Measurements from ENCODE around the gene PCDHGA11.
"Not testable (repeated sequence)": the region's sequence is repeated elsewhere in the genome, so short reads cannot be mapped to it uniquely, and the experiment has no call there.

Gene PCDHGA11

DNA sequence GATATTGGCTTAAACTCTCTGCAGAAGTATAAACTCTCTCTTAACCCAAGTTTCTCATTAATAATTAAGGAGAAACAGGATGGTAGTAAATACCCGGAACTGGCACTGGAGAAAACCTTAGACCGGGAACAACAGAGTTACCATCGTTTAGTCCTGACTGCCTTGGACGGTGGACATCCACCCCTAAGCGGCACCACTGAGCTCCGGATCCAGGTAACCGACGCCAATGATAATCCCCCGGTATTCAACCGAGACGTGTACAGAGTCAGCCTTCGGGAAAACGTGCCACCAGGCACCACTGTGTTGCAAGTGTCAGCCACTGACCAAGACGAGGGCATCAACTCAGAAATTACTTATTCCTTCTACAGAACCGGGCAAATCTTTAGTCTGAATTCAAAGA, 22.2 kb upstream of the PCDHGA11 start:
- no peak for DNase-seq (ENCODE audit: low spot score)

DNA sequence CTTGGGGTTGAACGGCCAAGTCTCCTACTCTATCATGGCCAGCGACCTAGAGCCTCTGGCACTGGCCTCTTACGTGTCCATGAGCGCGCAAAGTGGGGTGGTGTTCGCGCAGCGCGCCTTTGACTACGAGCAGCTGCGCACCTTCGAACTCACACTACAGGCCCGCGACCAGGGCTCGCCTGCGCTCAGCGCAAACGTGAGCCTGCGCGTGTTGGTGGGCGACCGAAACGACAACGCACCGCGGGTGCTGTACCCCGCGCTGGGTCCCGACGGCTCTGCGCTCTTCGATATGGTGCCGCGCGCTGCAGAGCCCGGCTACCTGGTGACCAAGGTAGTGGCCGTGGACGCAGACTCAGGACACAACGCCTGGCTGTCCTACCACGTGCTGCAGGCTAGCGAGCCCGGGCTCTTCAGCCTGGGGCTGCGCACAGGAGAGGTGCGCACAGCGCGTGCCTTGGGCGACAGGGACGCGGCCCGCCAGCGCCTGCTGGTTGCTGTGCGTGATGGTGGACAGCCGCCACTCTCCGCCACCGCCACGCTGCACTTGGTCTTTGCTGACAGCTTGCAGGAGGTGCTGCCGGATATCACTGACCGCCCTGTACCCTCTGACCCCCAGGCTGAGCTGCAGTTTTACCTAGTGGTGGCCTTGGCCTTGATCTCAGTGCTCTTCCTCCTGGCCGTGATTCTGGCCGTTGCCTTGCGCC, 21.1 kb upstream of the PCDHGA11 start:
- no peak for DNase-seq (ENCODE audit: low spot score)

DNA sequence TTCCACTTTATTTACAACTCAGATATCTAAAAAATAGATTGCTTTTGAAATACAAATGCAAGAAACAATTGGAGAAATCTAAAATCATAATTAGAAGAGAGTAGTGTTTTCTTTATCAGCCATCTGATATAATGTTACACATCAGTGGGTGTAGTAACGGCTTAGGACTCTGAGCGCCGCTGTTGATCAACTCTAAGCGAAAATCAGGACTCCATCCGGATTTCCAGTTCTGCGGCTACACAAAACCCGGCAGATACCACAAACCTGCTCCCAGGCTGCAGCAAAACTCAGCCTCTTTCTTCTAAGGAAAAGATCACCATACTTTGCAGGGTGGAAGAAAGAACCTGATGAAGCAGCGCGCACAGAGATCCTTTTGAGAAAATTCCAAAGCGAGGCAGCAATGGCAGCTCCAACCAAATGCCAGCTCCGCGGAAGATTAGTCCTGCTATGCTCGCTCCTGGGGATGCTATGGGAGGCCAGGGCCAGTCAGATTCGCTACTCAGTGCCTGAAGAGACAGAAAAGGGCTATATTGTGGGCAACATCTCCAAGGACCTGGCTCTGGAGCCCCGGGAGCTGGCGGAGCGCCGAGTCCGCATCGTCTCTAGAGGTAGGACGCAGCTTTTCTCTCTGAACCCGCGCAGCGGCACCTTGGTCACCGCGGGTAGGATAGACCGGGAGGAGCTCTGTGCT, 18.2 kb upstream of the PCDHGA11 start, which contains the start of gene PCDHGA9:
Gene PCDHGA9, plus strand, starts transcription at position 226 of the 691 bp plus-strand sequence. Its CDS starts 175 bp downstream, at position 401.
- peak; percentile 29 for DNase-seq (ENCODE audit: low spot score)

DNA sequence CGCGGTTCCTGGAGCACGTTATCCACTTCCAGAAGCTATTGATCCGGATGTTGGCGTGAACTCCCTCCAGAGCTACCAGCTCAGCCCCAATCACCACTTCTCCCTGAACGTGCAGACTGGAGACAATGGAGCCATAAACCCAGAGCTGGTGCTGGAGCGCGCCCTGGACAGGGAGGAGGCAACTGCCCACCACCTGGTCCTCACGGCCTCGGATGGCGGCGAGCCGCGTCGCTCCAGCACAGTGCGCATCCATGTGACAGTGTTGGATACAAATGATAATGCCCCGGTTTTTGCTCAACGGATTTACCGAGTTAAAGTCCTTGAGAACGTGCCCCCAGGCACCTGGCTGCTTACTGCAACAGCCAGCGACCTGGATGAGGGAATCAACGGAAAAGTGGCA, 17.5 kb upstream of the PCDHGA11 start:
- no peak for DNase-seq (ENCODE audit: low spot score)

DNA sequence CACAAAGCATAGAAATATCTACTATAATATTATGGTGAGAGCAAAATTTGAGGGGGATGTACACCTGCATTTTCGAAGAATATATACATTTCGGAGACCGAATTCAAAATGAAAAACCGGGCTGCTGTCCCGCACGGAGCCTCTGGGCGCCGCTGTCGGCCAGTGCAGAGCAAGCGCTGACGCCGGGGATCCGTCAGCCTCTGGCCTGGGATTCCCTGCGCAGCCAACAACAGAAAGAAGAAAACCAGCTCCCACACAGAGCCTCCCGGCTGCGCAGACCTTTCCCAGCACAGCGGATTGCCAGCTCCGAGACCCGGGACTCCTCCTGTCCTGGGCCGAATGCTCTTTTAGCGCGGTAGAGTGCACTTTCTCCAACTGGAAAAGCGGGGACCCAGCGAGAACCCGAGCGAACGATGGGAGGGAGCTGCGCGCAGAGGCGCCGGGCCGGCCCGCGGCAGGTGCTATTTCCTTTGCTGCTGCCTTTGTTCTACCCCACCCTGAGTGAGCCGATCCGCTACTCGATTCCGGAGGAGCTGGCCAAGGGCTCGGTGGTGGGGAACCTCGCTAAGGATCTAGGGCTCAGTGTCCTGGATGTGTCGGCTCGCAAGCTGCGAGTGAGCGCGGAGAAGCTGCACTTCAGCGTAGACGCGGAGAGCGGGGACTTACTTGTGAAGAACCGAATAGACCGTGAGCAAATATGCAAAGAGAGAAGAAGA, 12.9 kb upstream of the PCDHGA11 start, which contains the start of gene PCDHGB6:
Gene PCDHGB6, plus strand, starts transcription at position 232 of the 716 bp plus-strand sequence. Its CDS starts 182 bp downstream, at position 414.
- DNase-seq (ENCODE audit: low spot score): peak; percentile 25

DNA sequence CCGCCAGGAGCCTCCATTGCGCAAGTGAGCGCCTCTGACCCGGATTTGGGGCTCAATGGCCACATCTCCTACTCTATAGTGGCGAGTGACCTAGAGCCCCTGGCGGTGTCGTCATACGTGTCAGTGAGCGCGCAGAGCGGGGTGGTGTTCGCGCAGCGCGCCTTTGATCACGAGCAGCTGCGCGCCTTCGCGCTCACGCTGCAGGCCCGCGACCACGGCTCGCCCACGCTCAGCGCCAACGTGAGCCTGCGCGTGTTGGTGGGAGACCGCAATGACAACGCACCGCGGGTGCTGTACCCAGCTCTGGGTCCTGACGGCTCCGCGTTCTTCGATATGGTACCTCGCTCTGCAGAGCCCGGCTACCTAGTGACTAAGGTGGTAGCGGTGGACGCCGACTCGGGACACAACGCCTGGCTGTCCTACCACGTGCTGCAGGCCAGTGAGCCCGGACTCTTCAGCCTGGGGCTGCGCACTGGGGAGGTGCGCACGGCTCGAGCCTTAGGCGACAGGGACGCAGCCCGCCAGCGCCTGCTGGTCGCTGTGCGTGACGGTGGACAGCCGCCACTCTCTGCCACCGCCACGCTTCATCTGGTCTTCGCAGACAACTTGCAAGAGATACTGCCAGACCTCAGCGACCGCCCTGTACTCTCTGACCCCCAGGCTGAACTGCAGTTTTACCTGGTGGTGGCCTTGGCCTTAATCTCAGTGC, 11.1 kb upstream of the PCDHGA11 start:
- DNase-seq (ENCODE audit: low spot score): no peak

DNA sequence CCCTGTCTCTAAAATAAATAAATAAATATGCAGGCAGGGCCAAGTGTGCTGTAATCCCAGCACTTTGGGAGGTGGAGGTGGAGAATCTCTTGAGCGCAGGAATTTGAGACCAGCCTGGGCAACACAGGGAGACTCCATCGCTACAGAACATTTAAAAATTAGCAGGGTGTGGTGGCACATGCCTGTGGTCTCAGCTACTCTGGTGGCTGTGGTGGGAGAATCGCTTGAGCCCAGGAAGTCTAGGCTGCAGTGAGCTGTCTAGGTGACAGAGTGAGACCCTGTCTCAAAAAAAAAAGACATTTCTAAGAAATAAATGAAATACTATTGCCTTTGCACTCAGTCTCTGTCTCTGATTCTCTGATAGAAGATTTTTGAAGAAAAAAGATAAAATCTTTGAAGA, 9.3 kb upstream of the PCDHGA11 start:
- no peak for DNase-seq (ENCODE audit: low spot score)

DNA sequence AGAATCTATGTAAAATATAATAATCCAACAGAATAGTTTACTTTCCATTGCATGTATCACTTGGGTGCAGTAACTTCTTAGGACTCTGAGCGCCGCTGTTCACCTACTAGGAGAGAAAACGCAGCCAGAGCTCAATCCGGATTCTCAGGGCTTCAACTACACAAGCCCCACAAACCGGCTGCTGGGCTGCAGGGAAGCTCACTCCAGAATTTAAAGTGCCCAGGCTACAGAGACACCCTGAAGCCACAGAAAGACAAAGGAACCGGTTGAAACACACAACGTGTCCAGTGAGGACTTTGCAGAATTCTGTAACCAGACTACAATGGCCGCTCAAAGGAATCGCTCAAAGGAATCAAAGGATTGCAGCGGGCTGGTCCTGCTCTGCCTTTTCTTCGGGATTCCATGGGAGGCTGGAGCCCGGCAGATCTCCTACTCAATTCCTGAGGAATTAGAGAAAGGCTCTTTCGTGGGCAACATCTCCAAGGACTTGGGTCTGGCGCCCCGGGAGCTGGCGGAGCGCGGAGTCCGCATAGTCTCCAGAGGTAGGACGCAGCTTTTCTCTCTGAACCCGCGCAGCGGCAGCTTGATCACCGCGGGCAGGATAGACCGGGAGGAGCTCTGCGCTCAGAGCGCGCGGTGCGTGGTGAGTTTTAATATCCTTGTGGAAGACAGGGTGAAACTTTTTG, 7.9 kb upstream of the PCDHGA11 start, which contains the start of gene PCDHGA10:
Gene PCDHGA10, plus strand, starts transcription at position 134 of the 686 bp plus-strand sequence. Its CDS starts 189 bp downstream, at position 323.
- DNase-seq (ENCODE audit: low spot score): peak; percentile 71

DNA sequence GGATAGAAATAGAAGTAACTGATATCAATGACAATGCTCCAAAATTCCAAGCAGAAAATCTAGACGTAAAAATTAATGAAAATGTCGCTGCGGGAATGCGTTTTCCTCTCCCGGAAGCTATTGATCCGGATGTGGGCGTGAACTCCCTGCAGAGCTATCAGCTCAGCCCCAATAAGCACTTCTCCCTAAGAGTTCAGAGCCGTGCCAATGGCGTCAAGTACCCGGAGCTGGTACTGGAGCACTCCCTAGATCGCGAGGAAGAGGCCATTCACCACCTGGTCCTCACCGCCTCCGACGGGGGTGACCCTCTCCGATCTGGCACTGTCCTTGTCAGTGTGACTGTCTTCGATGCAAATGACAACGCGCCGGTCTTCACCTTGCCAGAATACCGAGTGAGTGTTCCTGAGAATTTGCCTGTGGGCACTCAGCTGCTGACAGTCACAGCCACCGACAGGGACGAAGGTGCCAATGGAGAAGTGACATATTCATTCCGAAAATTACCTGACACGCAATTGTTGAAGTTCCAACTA, 7.2 kb upstream of the PCDHGA11 start:
- no peak for DNase-seq (ENCODE audit: low spot score)

DNA sequence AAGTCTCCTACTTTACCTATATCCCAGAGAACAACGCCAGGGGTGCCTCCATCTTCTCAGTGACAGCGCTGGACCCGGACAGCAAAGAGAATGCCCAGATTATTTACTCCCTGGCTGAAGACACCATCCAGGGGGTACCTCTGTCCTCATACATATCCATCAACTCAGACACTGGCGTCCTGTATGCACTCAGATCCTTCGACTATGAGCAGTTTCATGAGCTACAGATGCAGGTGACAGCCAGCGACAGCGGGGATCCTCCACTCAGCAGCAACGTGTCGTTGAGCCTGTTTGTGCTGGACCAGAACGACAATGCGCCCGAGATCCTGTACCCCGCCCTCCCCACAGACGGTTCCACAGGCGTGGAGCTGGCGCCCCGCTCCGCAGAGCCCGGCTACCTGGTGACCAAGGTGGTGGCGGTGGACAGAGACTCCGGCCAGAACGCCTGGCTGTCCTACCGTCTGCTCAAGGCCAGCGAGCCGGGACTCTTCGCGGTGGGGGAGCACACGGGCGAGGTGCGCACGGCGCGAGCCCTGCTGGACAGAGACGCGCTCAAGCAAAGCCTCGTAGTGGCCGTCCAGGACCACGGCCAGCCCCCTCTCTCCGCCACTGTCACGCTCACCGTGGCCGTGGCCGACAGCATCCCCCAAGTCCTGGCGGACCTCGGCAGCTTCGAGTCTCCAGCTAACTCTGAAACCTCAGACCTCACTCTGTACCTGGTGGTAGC, 6.1 kb upstream of the PCDHGA11 start:
- not testable (repeated sequence) for DNase-seq (ENCODE audit: low spot score)

DNA sequence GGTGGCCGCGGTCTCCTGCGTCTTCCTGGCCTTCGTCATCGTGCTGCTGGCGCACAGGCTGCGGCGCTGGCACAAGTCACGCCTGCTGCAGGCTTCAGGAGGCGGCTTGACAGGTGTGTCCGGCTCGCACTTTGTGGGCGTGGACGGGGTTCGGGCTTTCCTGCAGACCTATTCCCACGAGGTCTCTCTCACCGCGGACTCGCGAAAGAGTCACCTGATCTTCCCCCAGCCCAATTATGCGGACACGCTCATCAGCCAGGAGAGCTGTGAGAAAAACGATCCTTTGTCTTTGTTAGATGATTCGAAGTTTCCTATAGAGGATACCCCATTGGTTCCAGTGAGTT, 5.6 kb upstream of the PCDHGA11 start:
- not testable (repeated sequence) for DNase-seq (ENCODE audit: low spot score)

DNA sequence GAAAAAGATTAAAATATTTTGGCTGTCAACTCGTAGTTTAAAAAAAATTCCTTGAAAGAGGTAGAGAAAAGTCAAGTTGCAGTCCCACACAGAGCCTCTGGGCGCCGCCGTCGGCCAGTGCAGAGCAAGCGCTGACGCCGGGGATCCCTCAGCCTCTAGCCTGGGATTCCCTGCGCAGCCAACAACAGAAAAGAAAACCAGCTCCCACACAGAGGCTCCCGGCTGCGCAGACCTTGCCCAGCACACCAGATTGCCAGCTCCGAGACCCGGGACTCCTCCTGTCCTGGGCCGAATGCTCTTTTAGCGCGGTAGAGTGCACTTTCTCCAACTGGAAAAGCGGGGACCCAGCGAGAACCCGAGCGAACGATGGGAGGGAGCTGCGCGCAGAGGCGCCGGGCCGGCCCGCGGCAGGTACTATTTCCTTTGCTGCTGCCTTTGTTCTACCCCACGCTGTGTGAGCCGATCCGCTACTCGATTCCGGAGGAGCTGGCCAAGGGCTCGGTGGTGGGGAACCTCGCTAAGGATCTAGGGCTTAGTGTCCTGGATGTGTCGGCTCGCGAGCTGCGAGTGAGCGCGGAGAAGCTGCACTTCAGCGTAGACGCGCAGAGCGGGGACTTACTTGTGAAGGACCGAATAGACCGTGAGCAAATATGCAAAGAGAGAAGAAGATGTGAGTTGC, 3.2 kb upstream of the PCDHGA11 start, which contains the start of gene PCDHGB7:
Gene PCDHGB7, plus strand, starts transcription at position 184 of the 679 bp plus-strand sequence. Its CDS starts 183 bp downstream, at position 367.
- DNase-seq (ENCODE audit: low spot score): peak; percentile 48

DNA sequence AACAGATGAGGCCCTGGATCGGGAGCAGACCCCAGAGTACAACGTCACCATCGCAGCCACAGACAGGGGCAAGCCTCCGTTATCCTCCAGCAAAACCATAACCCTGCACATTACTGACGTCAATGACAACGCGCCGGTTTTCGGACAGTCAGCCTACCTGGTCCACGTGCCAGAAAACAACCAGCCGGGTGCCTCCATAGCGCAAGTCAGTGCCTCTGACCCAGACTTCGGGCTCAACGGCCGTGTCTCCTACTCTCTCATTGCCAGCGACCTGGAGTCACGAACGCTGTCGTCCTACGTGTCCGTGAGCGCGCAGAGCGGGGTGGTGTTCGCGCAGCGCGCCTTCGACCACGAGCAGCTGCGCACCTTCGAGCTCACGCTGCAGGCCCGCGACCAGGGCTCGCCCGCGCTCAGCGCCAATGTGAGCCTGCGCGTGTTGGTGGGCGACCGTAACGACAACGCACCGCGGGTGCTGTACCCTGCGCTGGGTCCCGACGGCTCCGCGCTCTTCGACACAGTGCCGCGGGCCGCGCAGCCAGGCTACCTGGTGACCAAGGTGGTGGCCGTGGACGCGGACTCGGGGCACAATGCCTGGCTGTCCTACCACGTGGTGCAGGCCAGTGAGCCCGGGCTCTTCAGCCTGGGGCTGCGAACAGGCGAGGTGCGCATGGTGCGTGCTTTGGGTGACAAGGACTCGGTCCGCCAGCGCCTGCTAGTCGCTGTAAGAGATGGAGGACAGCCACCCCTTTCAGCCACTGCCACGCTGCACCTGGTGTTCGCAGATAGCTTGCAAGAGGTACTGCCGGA, 1.6 kb upstream of the PCDHGA11 start:
- DNase-seq (ENCODE audit: low spot score): no peak

DNA sequence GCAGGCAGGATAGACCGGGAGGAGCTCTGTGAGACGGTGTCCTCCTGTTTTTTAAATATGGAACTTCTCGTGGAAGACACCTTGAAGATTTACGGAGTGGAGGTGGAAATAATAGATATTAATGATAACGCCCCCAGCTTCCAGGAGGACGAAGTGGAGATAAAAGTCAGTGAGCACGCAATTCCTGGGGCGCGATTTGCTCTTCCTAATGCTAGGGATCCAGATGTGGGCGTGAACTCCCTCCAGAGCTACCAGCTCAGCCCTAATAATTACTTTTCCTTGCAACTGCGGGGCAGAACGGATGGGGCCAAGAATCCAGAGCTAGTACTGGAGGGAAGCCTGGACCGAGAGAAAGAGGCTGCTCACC, 621 bp downstream of the PCDHGA11 start:
- no peak for DNase-seq (ENCODE audit: low spot score)

DNA sequence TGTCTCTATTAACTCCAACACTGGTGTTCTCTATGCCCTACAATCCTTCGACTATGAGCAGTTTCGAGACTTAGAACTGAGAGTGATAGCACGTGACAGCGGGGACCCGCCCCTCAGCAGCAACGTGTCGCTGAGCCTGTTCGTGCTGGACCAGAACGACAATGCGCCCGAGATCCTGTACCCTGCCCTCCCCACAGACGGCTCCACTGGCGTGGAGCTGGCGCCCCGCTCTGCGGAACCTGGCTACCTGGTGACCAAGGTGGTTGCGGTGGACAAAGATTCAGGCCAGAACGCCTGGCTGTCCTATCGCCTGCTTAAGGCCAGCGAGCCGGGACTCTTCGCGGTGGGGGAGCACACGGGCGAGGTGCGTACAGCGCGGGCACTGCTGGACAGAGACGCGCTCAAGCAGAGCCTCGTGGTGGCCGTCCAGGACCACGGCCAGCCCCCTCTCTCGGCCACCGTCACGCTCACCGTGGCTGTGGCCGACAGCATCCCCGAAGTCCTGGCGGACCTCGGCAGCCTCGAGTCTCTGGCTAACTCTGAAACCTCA, 2.0 kb downstream of the PCDHGA11 start:
- DNase-seq (ENCODE audit: low spot score): no peak

DNA sequence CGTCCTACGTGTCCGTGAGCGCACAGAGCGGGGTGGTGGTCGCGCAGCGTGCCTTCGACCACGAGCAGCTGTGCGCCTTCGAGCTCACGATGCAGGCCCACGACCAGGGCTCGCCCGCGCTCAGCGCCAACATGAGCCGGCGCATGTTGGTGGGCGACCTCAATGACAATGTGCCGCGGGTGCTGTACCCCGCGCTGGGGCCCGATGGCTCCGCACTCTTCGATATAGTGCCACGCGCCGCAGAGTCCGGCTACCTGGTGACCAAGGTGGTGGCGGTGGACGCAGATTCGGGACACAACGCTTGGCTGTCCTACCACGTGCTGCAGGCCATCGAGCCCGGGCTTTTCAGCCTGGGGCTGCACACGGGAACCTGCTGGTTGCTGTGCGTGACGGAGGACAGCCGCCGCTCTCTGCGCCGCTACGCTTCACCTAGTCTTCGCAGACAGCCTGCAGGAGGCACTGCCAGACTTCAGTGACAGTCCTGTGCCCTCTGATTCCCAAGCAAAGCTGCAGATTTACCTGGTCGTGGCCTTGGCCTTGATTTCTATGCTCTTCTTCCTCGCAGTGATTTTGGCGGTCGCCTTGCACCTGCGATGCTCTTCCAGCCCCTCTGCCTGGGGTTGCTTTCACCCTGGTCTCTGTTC, 7.1 kb downstream of the PCDHGA11 start:
- no peak for DNase-seq (ENCODE audit: low spot score)

DNA sequence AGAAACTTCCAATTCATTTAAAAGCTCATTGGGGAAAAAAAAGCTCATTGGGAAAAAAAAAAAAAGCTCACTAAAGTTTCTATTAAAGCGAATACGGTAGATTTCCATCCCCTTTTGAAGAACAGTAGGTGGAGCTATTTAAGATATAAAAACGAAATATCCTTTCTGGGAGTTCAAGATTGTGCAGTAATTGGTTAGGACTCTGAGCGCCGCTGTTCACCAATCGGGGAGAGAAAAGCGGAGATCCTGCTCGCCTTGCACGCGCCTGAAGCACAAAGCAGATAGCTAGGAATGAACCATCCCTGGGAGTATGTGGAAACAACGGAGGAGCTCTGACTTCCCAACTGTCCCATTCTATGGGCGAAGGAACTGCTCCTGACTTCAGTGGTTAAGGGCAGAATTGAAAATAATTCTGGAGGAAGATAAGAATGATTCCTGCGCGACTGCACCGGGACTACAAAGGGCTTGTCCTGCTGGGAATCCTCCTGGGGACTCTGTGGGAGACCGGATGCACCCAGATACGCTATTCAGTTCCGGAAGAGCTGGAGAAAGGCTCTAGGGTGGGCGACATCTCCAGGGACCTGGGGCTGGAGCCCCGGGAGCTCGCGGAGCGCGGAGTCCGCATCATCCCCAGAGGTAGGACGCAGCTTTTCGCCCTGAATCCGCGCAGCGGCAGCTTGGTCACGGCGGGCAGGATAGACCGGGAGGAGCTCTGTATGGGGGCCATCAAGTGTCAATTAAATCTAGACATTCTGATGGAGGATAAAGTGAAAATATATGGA, 9.7 kb downstream of the PCDHGA11 start, which contains the start of gene PCDHGA12:
Gene PCDHGA12, plus strand, starts transcription at position 176 of the 782 bp plus-strand sequence. Its CDS starts 253 bp downstream, at position 429.
- no peak for DNase-seq (ENCODE audit: low spot score)

Data from LoVo (cell line).